Iris pigment epithelial cell (primary cell): ENCODE measurements around the gene PCBP3.
"Not testable (repeated sequence)": the region's sequence is repeated elsewhere in the genome, so short reads cannot be mapped to it uniquely, and the experiment has no call there.

Experiments
- DNase-seq: peaks from one replicate; pipeline ENCODE4 v3.0.0-alpha.2; 2011; ENCODE audit warnings: low read depth

PCBP3 gene

GRCh38 chr21:45808663-45809062, 165.1 kb downstream of the PCBP3 start:
- not testable (repeated sequence) for DNase-seq

DNA sequence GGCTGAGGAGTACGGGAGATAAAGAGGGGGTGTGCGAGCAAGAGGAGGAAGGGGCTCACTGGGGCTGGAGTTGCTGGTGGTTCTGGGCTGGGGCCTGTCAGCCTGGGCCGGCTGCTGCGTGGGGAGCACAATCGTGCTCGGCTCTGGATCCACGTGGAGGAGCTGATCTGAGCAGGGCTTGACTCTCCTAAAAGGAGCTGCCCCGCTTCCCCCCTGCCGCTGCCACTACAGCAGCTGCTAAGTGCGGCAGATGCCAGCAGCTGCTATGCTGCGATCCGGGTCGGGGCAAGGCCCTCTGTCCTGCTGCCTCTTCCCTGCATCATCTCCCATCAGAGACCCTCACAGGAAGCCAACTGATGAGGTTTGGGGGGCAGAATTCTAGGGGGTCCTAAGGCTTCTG, 165.9 kb downstream of the PCBP3 start:
- no peak for DNase-seq

DNA sequence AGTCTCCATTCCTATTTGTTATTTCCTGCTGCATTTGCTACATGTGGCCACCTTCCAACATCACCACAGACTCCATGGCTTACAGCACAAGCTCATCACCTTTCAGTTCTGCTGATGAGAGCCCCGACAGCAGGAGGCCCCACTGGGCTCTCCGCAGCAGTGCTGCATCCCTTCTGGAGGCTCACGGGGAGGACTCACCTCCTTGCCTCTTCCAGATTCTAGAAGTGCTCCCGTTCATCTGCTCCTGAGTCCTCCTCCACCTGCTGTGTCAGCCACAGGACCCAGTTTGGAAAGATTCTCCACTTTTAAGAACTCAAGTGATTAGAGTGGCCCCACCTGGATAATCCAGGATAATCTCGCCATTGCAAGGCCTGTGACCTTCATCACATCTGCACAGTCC, 167.6 kb downstream of the PCBP3 start:
- no peak for DNase-seq

DNA sequence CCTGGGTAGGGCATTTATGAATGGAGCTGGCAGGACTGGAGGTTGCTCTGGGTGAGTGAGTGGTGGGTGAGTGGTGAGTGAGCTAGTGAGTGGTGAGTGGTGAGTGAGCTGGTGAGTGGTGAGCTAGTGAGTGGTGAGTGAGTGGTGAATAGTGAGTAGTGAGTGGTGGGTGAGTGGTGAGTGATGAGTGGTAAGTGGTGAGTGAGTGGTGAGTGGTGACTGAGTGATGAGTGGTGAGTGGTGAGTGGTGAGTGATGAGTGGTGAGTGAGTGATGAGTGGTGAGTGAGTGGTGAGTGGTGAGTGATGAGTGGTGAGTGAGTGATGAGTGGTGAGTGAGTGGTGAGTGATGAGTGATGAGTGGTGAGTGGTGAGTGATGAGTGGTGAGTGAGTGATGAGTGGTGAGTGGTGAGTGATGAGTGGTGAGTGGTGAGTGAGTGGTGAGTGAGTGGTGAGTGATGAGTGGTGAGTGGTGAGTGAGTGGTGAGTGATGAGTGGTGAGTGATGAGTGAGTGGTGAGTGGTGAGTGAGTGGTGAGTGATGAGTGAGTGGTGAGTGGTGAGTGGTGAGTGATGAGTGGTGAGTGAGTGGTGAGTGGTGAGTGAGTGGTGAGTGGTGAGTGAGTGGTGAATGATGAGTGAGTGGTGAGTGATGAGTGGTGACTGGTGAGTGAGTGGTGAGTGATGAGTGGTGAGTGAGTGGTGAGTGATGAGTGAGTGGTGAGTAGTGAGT, 170.8 kb downstream of the PCBP3 start:
- DNase-seq = not testable (repeated sequence)

DNA sequence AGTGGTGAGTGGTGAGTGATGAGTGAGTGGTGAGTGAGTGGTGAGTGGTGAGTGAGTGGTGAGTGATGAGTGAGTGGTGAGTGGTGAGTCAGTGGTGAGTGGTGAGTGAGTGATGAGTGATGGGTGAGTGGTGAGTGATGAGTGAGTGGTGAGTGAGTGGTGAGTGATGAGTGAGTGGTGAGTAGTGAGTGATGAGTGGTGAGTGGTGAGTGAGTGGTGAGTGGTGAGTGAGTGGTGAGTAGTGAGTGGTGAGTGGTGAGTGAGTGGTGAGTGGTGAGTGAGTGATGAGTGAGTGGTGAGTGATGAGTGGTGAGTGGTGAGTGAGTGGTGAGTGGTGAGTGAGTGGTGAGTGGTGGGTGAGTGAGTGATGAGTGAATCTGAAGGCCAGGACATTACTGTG, 172.3 kb downstream of the PCBP3 start:
- DNase-seq = not testable (repeated sequence)

DNA sequence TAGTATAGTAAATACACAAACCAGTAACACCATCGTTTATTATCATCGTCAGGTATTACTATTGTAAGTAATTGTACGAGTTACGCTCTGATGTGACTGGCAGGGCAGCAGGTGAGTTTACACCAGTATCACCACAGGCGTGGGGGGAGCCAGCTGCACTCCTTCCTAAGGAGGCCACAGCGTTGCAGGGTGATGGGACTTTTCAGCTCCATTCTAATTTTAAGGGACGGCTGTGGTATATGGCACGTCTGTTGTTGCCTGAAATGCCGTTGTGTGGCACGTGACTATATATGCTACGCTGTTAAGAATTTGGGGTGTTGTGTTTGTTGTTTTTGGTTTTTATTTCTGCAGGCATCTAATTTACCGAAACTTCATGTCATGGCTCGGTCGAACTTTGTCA, 173.3 kb downstream of the PCBP3 start:
- no peak for DNase-seq

- no peak for DNase-seq
Observed at GRCh38 chr21:45817345-45817744, 173.8 kb downstream of the PCBP3 start.

- DNase-seq = peak; percentile 90
Observed at GRCh38 chr21:45818276-45818903, 174.9 kb downstream of the PCBP3 start.

DNA sequence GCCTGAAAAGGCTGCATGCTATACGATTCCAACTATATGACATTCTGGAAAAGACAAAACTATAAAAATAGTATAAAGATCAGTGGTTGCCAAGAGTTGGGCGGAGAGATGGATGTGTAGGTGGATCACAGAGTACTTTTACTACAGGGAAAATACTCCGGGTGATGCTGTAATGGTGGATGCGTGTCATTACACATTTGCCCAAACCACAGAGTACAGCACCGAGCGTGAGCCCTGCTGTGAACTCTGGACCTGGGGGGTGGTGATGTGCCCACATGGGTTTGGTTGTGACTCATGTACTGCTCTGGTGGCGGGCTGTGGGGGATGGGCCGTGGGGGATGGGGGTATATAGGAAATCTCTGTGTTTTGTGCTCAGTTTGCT, 175.4 kb downstream of the PCBP3 start:
- peak; percentile 82 for DNase-seq

DNA sequence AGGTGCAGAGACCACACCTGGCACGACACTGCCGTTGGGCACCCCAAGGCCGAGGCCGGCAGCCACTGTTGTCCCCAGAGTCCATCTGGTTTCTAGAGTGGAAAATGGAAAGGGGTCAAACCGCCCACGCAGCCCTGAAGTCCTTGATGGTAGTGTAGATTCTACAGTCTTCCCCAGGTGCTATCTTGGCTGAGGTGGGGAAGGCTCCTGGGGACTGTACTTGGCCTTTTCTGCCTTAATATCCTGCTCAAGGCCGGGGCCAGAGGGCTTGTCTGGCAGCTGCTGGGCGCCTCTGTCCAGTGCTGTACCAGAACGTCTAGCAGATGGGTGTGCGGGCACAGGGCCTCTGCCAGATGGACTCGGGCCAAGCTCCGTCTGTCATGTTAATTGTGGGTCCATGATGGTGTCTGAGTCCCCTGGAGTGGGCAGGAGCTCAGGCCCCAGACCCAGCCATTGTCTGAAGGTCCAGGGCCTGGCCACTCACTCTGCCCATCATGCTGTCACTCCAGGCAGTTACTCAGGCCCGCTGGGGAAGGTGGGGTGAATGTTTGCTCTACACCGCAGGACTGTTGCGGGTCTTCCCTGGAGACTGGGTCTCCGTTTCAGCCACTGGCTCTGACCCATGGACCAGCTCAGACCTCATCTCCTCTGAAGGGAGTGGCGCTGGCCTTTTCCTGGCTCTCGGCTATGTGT, 176.1 kb downstream of the PCBP3 start:
- DNase-seq = no peak

GRCh38 chr21:45820171-45821091, 176.9 kb downstream of the PCBP3 start:
- DNase-seq = peak; percentile 88

DNA sequence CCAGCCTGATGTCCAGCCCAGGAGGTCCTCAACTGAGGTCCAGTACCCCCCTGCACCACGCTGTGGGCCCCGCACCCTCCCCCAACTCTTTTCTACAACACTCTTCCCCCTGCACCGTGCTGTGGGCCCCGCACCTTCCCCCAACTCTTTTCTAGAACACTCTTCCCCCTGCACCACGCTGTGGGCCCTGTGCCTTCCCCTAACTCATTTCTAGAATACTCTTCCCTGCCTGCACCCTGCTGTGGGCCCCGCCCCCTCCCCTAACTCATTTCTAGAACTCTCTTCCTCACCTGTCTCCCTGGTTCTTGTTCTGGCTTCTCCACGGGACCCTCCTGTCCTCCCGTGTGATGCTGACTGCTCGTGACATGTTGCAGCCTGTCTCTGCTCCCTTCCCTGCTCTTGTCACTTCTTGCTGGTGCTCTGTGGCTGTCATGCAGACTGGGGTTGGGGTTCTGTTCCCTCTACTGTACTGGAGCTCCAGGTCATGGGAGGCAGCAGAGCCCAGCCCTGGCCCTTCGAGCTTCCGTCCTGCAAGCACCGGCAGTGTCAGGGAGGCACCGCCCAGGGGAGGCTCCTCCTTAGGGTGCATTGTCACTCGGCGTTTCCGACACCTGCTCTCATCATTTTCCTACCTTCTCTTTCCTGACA, 177.9 kb downstream of the PCBP3 start:
- no peak for DNase-seq

DNA sequence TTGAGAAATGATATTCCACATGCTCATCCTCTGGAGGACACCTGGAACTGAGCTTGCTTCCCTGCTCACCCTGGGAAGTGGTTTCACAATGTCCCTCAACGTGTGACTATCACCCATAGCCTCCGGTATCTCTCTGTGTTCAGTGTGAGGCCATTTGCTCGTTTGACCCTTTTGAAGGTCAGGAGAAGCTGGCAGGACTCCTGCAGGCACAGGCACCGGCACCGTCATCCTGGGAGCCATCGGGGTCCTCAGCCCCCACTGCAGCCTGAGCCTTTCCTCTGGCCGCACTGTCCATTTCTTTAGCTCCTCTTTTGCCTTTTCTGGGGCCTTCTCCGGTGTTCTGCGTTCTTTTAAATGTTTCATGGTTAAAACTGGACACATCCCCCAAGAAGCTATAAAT, 178.5 kb downstream of the PCBP3 start:
- DNase-seq = no peak

DNA sequence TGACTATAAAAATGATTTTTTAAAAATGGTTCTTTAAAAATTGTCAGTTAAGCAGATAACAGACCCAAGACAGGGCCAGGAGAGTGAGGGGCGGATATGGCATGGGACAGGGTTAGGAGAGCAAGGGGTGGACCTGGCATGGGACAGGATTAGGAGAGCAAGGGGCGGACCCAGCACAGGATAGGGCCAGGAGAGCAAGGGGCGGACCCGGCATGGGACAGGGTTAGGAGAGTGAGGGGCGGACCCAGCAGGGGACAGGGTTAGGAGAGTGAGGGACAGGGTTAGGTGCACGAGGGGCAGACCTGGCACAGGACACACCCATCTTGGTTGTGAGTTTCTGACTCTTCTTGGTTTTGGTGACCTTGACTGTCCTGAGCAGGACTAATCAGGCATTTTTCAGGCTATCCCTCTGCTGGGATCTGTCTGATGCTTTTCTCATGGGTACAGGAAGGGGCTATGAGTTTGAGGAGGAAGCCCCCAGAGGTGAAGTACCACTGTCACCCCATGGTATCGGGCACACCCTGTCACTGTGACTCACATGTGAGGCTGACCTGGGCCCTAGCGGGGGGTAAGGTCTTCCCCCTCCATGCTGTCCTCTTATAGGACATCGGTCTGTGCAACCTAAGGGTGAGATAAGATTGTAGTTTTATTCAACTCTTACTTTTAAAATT, 179.0 kb downstream of the PCBP3 start:
- no peak for DNase-seq

- DNase-seq = no peak
Observed at GRCh38 chr21:45823100-45823681, 179.7 kb downstream of the PCBP3 start.

DNA sequence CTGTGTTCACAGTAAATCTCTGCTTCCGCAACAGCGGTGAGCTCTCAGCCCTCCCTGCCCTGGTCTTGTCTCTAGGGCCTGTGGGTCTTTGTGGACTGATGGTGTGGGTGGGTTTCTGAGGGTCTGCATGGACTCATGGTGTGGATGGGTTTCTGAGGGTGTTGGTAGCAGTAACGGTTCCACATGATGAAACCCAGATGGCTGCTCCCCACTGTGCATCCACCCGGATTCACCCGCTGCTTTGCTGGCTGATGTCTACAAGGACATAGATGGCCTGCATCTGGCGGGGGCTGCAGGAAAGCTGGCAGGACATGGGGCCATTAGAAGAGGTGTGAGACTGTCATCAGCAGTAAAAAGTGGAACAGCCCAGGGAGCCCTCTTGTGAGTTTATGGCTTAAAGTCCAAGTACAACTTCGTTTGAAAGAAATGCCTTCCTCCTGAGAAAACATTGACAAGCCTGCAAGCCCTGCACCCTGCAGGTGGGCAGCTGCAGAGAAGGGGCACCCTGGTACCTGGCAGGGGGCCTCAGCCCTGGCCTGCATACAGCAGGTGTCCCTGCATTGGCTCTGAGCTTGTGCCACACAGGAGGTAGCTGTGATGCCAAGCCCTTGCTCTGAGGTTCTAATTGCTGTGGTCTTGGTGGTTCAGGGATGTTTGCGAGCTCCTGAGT, 181.2 kb downstream of the PCBP3 start:
- DNase-seq = no peak

DNA sequence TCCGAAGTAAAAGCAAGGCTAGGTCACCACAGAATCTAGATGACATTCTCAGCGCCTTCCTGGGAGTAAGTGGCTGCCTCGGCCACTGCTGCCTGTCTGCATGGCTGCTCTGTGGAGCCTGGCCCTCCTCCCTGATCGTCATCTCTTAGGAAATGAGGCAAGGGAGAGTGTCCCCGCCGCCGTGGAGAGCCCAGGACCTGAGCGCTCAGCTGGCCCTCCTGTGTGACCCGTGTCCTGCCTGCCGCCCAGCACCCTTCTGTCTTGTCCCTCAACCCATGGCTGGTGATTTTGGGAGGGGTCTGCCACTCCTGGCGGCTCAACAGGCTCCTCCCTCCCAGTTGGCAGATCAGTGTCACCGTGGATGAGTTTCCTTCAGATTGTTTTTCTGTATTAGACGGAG, 181.7 kb downstream of the PCBP3 start:
- no peak for DNase-seq

GRCh38 chr21:45826676-45827301, 183.3 kb downstream of the PCBP3 start:
- no peak for DNase-seq

DNA sequence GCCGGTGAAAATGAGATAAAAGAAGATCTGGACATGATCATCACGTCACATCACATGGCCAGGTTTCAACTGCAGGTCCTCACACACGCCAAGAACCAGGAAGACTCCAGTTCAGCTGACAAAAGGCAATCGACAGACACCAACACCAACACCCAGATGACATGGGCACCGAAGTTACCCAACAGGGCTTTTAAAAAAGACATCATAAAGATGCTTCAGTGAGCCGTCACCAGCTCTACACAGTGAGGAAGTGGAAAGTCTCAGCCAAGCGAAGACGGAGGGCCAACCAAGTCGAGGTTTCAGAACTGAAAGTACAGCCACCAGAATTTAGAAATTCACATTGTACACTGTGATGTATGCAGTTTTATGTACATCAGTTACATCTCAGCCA, 183.8 kb downstream of the PCBP3 start:
- DNase-seq = no peak
